Right kidney (tissue), 1 donor: ENCODE measurements around the gene MICB.
A peak's percentile ranks its signal among the peaks of the same experiment; 100 is the strongest.
"Not testable (repeated sequence)": the region's sequence is repeated elsewhere in the genome, so short reads cannot be mapped to it uniquely, and the experiment has no call there.

Experiments used
- DNase-seq: peaks from one replicate; pipeline ENCODE4 v3.0.0-alpha.2; 2016

The MICB gene

GRCh38 chr6:31541059-31541657 lies 43.2 kb downstream of the MICB start:
- no peak for DNase-seq

GRCh38 chr6:31541658-31542521 lies 43.9 kb downstream of the MICB start, which contains the start of gene DDX39B:
Gene DDX39B, minus strand, starts transcription at chr6:31542003. Its CDS starts 1,471 bp downstream, at chr6:31540532.
- peak; percentile 98 for DNase-seq

GRCh38 chr6:31543639-31544038 lies 45.7 kb downstream of the MICB start:
- no peak for DNase-seq

GRCh38 chr6:31544676-31545075 lies 46.7 kb downstream of the MICB start:
- DNase-seq: no peak

- no peak for DNase-seq
These were observed 47.3 kb downstream of the MICB start for GRCh38 chr6:31545291-31545690.

- no peak for DNase-seq
These were observed 48.5 kb downstream of the MICB start, which contains the start of gene ATP6V1G2 for GRCh38 chr6:31546339-31546957. Gene ATP6V1G2, minus strand, starts transcription at chr6:31546608. Its CDS starts 49 bp downstream, at chr6:31546559.

GRCh38 chr6:31546958-31547726 lies 49.2 kb downstream of the MICB start, which contains the start of gene NFKBIL1:
Gene NFKBIL1, plus strand, starts transcription at chr6:31547608. Its CDS starts 87 bp downstream, at chr6:31547695.
- peak; percentile 84 for DNase-seq

GRCh38 chr6:31547727-31548543 lies 50.0 kb downstream of the MICB start:
- peak; percentile 26 for DNase-seq

GRCh38 chr6:31548544-31548873 lies 50.6 kb downstream of the MICB start:
- no peak for DNase-seq

GRCh38 chr6:31551371-31551770 lies 53.4 kb downstream of the MICB start:
- not testable (repeated sequence) for DNase-seq

GRCh38 chr6:31556307-31556706 lies 58.4 kb downstream of the MICB start:
- no peak for DNase-seq

- DNase-seq: no peak
These were observed 59.7 kb downstream of the MICB start for GRCh38 chr6:31557443-31558317.

GRCh38 chr6:31558318-31558625 lies 60.3 kb downstream of the MICB start:
- DNase-seq: no peak

- no peak for DNase-seq
These were observed 60.9 kb downstream of the MICB start for GRCh38 chr6:31558631-31559500.

GRCh38 chr6:31559606-31559957 lies 61.6 kb downstream of the MICB start:
- no peak for DNase-seq

- DNase-seq: no peak
These were observed 62.2 kb downstream of the MICB start for GRCh38 chr6:31559958-31560696.

- DNase-seq: no peak
These were observed 62.7 kb downstream of the MICB start for GRCh38 chr6:31560697-31561058.
